Tibial artery (tissue), 4 donors: ENCODE measurements around the gene AGXT2.
"Not testable (repeated sequence)": the region's sequence is repeated elsewhere in the genome, so short reads cannot be mapped to it uniquely, and the experiment has no call there.

Experiments used
- DNase-seq, 2 donors: peaks; one replicate each; pipeline ENCODE4 v3.0.0-alpha.2; 2019
- H3K27ac ChIP-seq, 2 donors: fragments of 200-600 bp; sonication (generic) in 1 of 2; 1 replicate in 1 of 2; 2 replicates in 1 of 2; pipeline ENCODE4 v1.5.1; 2018 to 2019; ENCODE audit warnings: mild to moderate bottlenecking in 1 of 2
- H3K27me3 ChIP-seq, 2 donors: fragments of 200-600 bp; sonication (generic) in 1 of 2; one replicate each; pipeline versions ENCODE4 v1.5.1 to v1.6.0; 2016 to 2019
- H3K36me3 ChIP-seq, 3 donors: fragments of 200-600 bp; sonication (generic) in 2 of 3; one replicate each; pipeline ENCODE4 v1.5.1; 2016 to 2019; ENCODE audit warnings: mild to moderate bottlenecking in 2 of 3
- H3K4me1 ChIP-seq, 4 donors: fragments of 200-600 bp; sonication (generic) in 2 of 4; 1 replicate in 3 of 4; 2 replicates in 1 of 4; pipeline ENCODE4 v1.5.1; 2016 to 2019
- H3K4me3 ChIP-seq, 2 donors: fragments of 200-600 bp; sonication (generic) in 1 of 2; 1 replicate in 1 of 2; 2 replicates in 1 of 2; pipeline ENCODE4 v1.5.1; 2018 to 2019; ENCODE audit warnings: mild to moderate bottlenecking in 2 of 2
- H3K9me3 ChIP-seq, 3 donors: fragments of 200-600 bp; sonication (generic) in 1 of 3; one replicate each; pipeline ENCODE4 v1.5.1; 2016 to 2019
- CTCF ChIP-seq, 2 experiments: fragments of 200-600 bp in 1 of 2; fragments of 450-650 bp in 1 of 2; IDR thresholded peaks; one replicate each; pipeline ENCODE4 v1.5.1; 2017 to 2019; ENCODE audit warnings: antibody characterized with exemption in 2 of 2, mild to moderate bottlenecking in 1 of 2, moderate library complexity in 1 of 2
- intact Hi-C: fragments of 100-400 bp; cut with DNase I; formaldehyde crosslinking; loops from one replicate; pipeline ENCODE4 v1.15.0; 2023; ENCODE audit warnings: low total_unique reads

The AGXT2 gene

GRCh38 chr5:34982823-34983222 lies 64.9 kb downstream of the AGXT2 start:
- no peak for DNase-seq
- H3K36me3 ChIP-seq, result no peaks in the 10 kb centered on the region
- H3K4me3 ChIP-seq, result no peak overlapping the region
- no peak overlapping the region for H3K27ac ChIP-seq
- no peaks in the 10 kb centered on the region for H3K4me1 ChIP-seq
- intact Hi-C loops, result no loop called here
- peaks cover 0 to 13% (median 0%) of the 10 kb centered on the region in 3 donors for H3K9me3 ChIP-seq
- no peak for TF ChIP-seq CTCF (IDR thresholded peaks at IDR 0.05)
- H3K27me3 ChIP-seq, result no peaks in the 10 kb centered on the region

DNA sequence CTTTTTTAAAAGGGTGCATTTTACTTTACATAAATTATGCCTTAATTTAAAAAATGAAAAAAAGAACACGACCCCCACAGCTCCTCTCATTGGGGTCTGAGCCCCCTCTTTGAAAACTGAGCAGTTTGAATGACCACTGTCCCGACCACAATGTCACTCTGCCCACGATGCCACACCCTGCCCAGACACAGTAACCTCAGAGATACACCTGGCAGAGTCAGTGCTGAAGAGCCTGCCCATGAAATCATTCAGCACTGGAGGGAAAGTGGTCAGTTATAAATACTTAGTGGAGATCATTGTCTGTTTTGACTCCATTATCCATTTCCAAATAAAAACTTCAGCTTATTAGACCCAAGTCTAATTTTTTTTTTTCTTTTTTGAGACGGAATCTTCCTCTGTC lies 69.1 kb downstream of the AGXT2 start:
- H3K27me3 ChIP-seq, result no peaks in the 10 kb centered on the region
- TF ChIP-seq CTCF (IDR thresholded peaks at IDR 0.05), result no peak

DNA sequence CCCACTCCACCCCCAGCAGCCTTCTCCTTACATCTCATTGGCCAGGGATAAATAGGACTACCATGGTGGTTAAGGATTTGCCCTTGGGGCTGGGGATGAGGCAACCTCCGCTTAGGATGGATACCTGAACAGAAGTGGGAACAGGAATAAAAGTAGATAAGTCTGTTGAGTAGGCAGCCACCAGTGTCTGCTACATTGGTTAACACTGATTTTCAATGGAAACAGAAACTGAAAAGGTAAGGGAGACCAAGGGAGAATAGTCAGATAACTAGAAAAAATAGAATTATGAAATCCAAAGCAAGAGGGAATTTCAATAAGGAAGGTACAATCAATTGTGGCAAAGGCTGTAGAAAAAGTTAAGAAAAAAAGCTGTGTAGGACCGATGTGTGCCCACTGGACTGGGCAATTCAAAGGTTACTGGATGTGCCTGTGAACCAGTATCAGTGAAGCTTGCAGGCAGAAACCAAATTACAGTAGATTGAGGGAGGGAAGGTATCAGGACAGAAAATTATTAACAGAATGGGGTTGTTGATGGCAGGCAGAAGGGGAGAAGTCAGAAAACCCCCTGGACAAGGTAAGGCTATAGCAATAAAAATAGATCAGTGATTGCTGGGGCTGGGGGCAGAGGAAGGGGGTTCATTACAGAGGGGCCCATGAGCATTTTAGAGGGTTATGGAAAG lies 69.7 kb downstream of the AGXT2 start:
- Histone ChIP-seq H3K4me1 (no peaks in the 10 kb centered on the region), H3K27me3 (no peaks in the 10 kb centered on the region), H3K27ac (no peak overlapping the region), H3K4me3 (no peak overlapping the region), H3K36me3 (no peaks in the 10 kb centered on the region), H3K9me3 (no peaks in the 10 kb centered on the region)
- intact Hi-C loops, result no loop called here
- no peak for DNase-seq
- no peak for TF ChIP-seq CTCF (IDR thresholded peaks at IDR 0.05)

More for the DNA sequence above, 69.1 kb downstream of the AGXT2 start:
- H3K36me3 ChIP-seq, result no peaks in the 10 kb centered on the region
- no peak for DNase-seq
- no peaks in the 10 kb centered on the region for H3K4me1 ChIP-seq
- H3K4me3 ChIP-seq, result no peak overlapping the region
- H3K27ac ChIP-seq, result no peak overlapping the region
- intact Hi-C loops, result no loop called here
- H3K9me3 ChIP-seq, result no peaks in the 10 kb centered on the region

- Histone ChIP-seq H3K36me3 (no peaks in the 10 kb centered on the region), H3K4me1 (no peaks in the 10 kb centered on the region), H3K9me3 (no peaks in the 10 kb centered on the region), H3K27ac (no peak overlapping the region), H3K4me3 (no peak overlapping the region), H3K27me3 (no peaks in the 10 kb centered on the region)
- no peak for DNase-seq
- no peak for TF ChIP-seq CTCF (IDR thresholded peaks at IDR 0.05)
- intact Hi-C loops, result no loop called here
These were observed 71.4 kb downstream of the AGXT2 start for GRCh38 chr5:34976347-34976746.

GRCh38 chr5:34971655-34972054 lies 76.1 kb downstream of the AGXT2 start:
- not testable (repeated sequence) for H3K9me3 ChIP-seq, H3K36me3 ChIP-seq

GRCh38 chr5:34970552-34970951 lies 77.2 kb downstream of the AGXT2 start:
- TF ChIP-seq CTCF (IDR thresholded peaks at IDR 0.05), result no peak
- intact Hi-C loops, result no loop called here
- Histone ChIP-seq H3K9me3 (no peaks in the 10 kb centered on the region), H3K4me1 (no peaks in the 10 kb centered on the region), H3K27me3 (no peaks in the 10 kb centered on the region), H3K36me3 (peaks cover 0 to 4% (median 0%) of the 10 kb centered on the region in 3 donors), H3K4me3 (no peak overlapping the region), H3K27ac (no peak overlapping the region)
- DNase-seq, result no peak

More at GRCh38 chr5:34971655-34972054, 76.1 kb downstream of the AGXT2 start:
- H3K27ac ChIP-seq, H3K4me1 ChIP-seq, H3K4me3 ChIP-seq, H3K27me3 ChIP-seq, DNase-seq, intact Hi-C loops: not testable (repeated sequence)
